GM21717 (cell line): ENCODE data around the gene CADM1.

Experiments
- ATAC-seq: cut with Tn5 transposase; IDR thresholded peaks from one replicate; pipeline ENCODE4 v1.9.1; 2021; ENCODE audit warnings: mild to moderate bottlenecking, moderate library complexity; ENCODE audit not compliant: unreplicated experiment

CADM1 gene

GRCh38 chr11:115161876-115162275 is 342.3 kb downstream of the CADM1 start:
- ATAC-seq: no peak

- no peak for ATAC-seq
Observed at GRCh38 chr11:115159207-115159606, 345.0 kb downstream of the CADM1 start.

GRCh38 chr11:115158053-115158452 is 346.2 kb downstream of the CADM1 start:
- no peak for ATAC-seq

DNA sequence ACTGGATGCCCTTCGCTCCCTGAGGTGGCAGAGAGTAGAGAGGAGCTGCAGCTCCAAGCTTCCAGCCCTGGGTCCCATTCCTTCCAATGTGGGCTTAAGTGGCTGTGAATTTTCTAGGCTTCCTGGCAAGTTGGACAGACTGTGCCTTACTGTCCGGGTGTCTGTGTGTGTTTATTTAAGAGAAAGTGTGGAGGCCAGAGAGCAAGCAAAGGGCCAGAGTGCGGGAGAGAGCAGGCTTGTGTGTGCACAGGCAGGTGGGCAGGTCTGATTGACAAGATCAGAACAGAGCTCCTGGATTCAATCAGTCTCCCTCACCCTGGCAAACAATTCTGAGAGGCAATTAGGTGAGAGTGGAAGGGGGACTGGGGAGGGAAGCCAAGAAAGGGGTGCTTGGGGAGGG is 347.0 kb downstream of the CADM1 start:
- no peak for ATAC-seq

- no peak for ATAC-seq
Observed at GRCh38 chr11:115155978-115156377, 348.2 kb downstream of the CADM1 start.

- no peak for ATAC-seq
Observed at GRCh38 chr11:115155320-115155719, 348.9 kb downstream of the CADM1 start.

- no peak for ATAC-seq
Observed at GRCh38 chr11:115154355-115154736, 349.9 kb downstream of the CADM1 start.

- ATAC-seq: no peak
Observed at GRCh38 chr11:115153731-115154354, 350.4 kb downstream of the CADM1 start.

- ATAC-seq: no peak
Observed at GRCh38 chr11:115153135-115153534, 351.1 kb downstream of the CADM1 start.

DNA sequence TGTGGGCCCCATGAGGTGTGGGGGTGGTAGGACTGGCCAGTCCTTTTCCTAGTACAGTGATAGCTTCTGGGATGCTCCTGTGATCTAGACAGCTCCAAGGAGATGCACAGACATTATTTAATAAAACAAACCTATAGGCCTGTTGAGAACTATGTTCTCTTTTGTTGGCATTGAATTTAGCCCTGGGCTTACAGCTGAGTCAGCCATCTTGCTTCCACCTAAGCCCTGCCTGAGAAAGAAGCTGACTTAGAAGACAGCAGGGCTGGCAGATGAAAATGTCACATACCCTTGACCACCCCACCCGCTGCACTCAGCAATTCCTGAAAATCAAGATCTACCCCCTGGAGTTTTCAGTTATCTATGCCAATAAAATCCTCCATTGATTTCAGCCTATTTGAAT is 353.2 kb downstream of the CADM1 start:
- ATAC-seq: no peak

GRCh38 chr11:115148691-115149090 is 355.5 kb downstream of the CADM1 start:
- ATAC-seq: no peak

DNA sequence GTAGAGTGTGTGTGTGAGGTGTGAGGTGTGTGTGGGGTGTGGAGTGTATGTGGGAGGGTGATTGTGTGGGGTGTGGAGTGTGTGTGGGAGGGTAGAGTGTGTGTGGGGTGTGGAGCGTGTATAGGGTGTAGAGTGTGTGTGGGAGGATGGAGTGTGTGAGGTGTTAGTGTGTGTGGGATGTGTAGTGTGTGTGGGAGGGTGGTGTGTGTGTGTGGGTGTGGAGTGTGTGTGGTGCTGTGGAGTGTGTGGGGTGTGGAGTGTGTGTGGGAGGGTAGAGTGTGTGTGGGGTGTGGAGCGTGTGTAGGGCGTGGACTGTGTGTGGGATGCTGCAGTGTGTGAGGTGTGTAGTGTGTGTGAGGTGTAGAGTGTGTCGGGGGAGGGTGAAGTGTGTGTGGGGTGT is 356.1 kb downstream of the CADM1 start:
- no peak for ATAC-seq

DNA sequence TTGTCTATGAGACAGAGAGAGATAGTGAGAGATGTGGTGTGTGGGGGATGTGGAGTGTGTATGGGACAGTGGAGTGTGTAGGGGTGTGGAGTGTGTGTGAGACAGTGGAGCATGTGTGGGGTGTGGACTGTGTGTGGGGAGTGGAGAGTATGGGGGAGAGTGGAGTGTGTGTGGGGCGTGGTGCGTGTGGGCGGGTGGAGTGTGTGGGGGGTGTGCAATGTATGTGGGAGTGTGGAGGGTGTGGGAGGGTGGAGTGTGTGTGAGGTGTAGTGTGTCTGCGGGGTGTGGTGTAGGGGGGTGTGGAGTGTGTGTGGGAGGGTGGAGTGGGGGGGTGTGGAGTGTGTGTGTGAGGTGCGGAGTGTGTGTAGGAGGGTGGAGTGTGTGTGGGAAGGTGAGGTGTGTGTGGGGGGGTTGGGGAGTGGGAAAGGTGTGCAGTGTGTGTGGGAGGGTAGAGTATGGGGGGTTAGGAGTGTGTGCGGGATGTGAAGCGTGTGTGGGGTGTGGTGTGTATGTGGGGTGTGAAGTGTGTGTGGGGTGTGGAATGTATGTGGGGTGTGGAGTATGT is 356.9 kb downstream of the CADM1 start:
- ATAC-seq: no peak

DNA sequence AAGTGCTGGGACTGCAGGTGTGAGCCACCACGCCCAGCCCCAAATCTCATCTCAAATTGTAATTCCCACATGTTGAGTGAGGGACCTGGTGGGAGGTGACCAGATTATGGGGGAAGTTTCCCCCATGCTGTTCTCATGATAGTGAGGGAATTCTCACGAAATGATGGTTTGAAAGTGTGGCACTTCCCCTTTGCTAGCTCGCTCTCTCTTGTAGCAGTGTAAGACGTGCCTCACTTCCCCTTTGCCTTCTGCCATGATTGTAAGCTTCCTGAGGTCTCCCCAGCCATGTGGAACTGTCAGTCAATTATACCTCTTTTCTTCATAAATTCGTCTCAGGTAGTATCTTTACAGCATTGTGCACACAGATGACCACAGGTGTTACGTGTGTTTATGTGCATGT is 357.8 kb downstream of the CADM1 start:
- ATAC-seq: no peak

DNA sequence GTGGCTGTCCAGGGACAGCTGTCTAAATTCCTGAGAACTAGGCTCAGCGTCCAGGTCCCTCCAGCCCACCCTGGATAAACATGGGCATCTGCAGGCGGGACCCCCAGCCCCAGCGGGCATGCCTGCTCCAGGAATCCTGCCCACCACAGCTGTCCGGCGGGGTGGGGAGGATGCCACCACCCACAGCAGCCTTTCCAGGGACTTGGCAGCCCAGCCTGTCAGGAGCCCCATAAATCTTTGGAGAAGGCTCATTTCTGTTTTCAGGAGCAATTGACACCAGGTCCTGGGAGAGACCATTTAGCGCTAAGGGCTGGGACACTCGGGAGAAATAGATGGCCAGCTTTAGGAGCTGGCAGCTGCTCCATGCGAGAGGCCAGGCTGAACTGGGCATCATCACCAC is 358.9 kb downstream of the CADM1 start:
- no peak for ATAC-seq

DNA sequence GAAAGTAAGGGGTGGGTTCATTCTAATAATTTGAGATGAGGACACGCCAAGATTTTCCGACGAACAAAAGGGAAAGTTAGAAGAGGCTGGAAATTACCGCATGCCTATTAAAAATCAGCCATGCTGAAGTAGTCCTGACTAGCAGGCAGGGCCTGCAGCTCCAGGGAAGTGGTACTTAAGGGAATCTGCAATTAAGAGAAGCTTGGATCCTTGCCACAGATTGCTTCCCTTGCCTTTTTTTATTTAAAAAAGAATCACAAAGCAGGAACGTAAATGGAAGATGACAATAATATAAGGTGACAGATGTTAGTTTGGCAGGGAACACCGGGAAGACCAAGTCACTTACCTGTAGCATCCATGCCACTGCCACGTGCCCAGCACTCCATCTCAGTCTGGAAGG is 359.3 kb downstream of the CADM1 start:
- no peak for ATAC-seq

- no peak for ATAC-seq
Observed at GRCh38 chr11:115144014-115144413, 360.2 kb downstream of the CADM1 start.

- no peak for ATAC-seq
Observed at GRCh38 chr11:115141231-115142114, 362.7 kb downstream of the CADM1 start.

- ATAC-seq: no peak
Observed at GRCh38 chr11:115135936-115136335, 368.3 kb downstream of the CADM1 start.

DNA sequence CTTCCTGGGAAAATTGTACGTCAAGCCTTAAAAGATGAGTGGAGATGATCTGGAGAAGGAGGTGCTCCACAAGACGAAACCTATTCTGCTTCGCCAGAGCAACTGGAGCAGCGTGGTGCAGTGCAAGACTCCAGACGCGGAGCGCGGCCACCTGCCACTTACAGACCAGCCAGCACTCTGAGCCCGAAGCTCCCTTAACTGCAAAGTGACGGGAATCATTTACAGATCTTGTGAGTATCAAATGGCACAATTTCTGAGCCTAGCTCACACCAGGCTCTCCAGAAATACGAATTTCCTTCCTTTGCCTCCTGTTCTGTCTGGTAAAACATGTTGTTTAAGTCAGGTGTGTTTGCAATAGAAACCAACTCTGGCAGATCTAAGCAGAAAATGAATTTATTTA is 369.3 kb downstream of the CADM1 start:
- ATAC-seq: no peak

DNA sequence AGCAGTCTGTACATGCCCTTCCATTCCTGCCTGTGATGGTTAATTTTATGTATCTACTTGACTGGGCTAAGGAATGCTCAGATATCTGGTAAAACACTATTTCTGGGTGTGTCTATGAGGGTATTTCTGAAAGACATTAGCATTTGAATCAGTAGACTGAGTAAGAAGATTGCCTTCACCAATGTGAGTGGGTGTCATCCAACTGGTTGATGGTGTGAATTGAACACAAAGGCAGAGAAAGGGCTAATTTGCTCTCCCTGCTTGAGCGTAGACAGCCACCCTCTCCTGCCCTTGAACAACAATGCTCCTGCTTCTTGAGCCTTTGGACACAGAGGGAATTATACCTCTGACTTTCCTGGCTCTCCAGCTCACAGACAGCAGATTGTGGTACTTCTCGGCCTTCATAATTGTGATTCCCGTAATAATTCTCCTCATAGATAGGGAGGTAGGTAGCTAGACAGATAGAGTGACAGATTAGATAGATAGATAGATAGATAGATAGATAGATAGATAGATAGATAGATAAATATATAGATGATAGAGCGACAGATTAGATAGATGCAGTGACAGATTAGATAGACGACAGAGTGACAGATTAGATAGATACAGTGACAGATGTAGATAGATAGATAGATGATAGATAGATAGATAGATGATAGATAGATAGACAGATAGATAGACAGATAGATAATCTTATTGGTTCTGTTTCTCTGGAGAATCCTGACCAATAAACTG is 370.6 kb downstream of the CADM1 start:
- ATAC-seq: no peak
